ENCODE measurements around the gene ALS2CL.

DNA sequence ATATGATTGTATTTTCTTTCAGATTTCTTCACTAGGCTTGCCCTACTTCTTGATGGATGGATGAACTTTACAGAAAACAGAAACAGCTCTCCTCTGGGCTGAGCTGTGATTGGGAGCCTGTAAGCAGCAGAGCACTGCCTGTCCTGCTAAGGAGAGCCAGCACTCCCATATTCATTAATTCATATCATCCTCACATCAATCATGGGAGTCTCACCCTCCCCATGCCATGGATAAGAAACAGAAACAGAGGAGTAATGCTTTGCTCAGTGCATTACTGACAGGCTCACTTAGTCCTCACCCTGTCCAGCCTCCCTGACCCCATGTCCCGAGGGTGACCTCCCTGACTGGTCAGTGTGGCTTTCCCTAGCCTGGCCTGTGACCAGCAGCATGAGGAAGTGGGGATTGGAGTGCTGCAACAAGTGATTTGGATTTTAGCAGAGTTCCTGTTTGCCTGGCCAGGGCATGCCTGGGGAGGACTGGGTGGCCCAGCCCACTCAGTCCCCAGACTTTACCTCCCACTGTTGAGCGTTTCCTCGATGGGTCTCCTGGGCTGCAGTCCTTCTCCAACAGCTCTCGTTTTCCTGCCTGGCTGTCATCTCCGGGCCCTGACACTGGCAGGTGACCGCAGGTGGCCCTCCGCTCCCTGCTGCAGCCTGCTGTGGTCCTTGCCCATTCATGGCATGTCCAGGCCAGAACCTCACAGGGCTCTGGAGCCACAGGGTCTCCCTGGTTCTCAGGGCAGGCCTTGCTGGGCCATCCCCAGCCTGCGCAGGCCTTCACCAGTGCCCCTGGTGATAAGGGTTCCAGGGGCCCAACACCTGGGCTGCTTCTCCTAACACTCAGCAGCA is 6.4 kb upstream of the ALS2CL start:
- TF ChIP-seq CTCF (IDR thresholded peaks at IDR 0.05; ENCODE audit: poor library complexity) (no peak), EZH2 (IDR thresholded peaks at IDR 0.05; ENCODE audit: borderline replicate concordance) (no peak), EZH2phosphoT487 (IDR thresholded peaks at IDR 0.05; ENCODE audit: low read depth, severe bottlenecking, unreplicated experiment) (no peak)

Data from hepatocyte (in vitro differentiated cells).